GM12872 (cell line): ENCODE data around the gene MRE11.

Experiments
- TF ChIP-seq, protein P1 (sequence below): IDR thresholded peaks from 3 replicates; pipeline ENCODE4 v1.5.1; 2011; ENCODE audit warnings: low read depth, mild to moderate bottlenecking, low read length, moderate library complexity; ENCODE audit not compliant: insufficient read depth

Gene MRE11

DNA sequence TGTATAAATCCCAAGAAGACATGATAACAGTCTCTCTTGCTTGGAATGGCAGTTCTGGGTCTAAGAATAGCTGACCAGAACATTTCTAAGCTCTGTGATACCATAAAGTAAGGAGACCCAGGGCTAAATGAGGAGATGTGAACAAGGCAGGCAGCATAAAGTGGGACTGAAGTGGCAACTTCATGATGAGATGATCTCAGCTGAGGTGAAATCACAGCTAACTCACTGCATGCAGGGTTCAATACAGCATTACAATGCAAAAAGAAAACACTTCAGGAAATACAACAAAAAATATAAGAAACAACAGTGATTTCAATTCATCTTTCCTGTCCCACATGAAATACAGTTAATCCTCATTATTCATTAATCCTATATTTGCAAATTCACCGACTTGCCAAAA is 44.6 kb downstream of the MRE11 start:
- TF ChIP-seq, protein P1, sequence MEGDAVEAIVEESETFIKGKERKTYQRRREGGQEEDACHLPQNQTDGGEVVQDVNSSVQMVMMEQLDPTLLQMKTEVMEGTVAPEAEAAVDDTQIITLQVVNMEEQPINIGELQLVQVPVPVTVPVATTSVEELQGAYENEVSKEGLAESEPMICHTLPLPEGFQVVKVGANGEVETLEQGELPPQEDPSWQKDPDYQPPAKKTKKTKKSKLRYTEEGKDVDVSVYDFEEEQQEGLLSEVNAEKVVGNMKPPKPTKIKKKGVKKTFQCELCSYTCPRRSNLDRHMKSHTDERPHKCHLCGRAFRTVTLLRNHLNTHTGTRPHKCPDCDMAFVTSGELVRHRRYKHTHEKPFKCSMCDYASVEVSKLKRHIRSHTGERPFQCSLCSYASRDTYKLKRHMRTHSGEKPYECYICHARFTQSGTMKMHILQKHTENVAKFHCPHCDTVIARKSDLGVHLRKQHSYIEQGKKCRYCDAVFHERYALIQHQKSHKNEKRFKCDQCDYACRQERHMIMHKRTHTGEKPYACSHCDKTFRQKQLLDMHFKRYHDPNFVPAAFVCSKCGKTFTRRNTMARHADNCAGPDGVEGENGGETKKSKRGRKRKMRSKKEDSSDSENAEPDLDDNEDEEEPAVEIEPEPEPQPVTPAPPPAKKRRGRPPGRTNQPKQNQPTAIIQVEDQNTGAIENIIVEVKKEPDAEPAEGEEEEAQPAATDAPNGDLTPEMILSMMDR, result no peak

DNA sequence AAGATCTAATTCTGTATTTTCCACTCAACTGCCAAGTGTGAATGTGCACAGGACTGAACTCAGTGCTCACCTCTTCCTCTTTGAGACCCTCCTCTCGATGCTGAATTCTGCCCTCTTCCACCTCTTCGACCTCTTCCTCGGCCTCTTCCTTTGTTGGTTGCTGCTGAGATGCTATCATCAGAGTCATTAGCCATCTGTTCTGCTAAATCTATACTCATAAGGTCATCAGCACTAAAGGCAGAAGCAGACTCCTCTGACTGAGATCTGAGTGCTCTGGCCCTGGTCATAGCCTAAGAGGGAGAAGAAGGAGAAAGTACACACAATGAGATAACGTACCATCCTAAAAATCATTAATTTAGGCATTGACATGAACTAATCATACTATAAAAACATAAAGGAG is 46.5 kb downstream of the MRE11 start:
- TF ChIP-seq, protein P1, result no peak

DNA sequence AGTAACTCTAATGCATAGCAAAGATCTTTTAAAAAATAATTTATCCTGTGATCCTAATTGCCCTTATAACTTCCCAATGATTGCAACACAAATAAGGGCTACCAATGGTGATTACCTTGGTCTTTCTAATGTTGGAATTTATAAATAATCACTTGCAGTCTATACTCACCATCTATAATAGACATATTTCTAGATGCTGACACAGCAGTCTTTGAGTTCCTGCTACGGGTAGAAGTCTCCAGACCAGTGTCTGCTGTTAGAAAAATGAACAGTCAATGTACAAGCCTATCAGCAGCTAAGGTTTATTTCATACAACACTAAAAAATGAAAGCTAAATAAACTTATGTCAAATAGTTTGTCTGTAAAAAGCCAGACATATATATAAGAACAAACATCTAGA is 48.0 kb downstream of the MRE11 start:
- TF ChIP-seq, protein P1, result no peak

DNA sequence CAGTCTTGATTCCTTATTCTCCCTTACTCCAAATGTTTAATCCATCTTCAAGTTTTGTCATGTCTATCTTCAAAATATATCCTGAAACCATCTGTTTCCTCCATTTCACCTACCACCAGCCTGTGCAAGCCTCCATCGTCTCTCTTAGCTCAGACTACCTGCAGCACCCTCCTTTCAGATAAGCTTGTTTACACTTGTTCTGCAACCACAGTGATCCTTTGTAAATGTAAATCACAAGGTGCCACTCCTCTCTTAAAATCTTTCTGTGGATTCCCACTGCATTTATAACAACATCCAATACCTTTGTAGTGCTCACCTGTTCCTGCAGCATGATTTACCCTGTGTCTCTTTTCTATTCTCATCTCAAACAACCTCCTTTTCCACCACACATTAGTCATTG is 60.6 kb downstream of the MRE11 start:
- TF ChIP-seq, protein P1, result no peak

DNA sequence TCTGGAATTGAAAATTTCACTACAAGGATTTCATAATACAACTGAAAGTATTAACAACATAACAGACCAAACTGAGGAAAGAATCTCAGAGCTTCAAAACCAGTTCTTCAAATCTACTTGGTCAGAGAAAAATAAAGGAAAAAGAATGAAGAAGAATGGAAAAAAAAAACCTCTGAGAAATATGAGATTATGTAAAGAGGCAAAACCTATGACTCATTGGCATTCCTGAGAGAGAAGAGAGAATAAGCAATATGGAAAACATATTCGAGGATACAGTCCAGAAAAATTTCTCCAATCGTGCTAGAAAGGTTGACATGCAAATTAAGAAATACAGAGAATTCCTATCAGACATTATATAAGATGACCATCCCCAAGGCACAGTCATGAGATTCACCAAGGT is 69.0 kb downstream of the MRE11 start:
- TF ChIP-seq, protein P1, result no peak

DNA sequence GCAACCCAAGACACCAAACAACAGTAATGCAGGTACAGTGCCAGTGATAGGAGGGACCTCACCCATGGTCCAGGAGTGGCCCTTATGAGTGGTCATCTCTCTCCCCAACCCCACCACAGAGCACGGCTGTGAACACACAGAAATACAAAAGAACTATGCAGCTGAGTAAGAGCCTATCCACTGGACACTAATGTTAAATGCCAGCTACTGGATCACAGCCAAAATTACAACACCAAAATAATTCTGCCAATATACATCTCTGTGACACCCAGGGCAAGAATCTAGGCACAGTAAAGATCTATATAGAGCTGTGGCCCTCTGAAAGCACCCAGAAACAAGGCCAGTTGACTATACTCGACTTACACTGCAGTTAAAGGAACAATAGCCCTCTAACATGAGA is 69.6 kb downstream of the MRE11 start:
- TF ChIP-seq, protein P1, result no peak

DNA sequence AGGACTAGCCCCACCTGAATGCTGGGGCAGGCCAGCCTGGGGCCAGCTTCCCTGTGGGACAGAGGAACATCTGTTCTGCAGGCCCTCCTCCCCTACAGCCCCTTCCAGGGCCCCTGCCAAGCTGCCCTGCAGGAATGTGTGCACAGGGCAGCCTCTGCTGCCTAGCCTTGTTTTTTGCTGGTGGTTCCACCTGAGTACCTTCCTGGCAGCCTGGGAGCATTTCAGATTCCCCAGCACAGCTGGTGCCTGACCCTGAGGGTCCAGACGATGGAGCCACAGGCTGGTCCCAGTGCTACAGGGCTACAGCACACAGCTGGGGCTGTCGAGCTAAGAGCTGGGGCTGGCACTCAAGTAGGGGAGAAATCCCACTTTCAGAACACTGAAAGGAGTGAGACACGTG is 70.1 kb downstream of the MRE11 start:
- TF ChIP-seq, protein P1, result no peak

DNA sequence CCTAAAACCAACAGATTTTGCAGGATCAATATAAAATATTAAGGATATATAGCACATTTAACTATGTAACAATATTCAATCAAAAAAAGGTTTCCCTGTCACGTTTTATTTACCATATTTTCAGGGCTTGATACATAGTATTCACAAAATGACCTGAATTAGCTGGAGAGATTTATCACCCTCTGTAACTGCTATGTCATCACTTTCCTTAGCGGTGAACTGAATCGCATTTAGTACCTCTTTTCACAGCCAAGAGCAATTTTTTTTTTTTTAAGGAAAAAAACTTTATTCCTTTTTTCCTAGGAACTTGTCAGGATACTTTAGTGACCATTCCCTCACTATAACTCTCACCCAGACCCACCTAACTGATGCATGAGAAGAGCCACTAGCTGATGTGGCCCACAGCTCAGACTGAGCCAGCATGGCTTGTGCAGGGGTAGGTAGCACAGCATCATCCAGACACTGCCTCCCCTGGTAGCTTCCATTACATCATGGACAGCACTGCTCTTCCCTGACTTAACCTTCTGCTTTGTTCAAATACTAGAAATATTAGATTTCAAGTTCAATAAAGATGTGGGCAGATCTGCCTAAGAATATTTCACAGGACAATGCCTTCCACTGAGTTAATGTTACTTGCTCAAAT is 75.4 kb downstream of the MRE11 start:
- TF ChIP-seq, protein P1, result no peak
